Measurements from ENCODE around the gene EXOC1.

DNA sequence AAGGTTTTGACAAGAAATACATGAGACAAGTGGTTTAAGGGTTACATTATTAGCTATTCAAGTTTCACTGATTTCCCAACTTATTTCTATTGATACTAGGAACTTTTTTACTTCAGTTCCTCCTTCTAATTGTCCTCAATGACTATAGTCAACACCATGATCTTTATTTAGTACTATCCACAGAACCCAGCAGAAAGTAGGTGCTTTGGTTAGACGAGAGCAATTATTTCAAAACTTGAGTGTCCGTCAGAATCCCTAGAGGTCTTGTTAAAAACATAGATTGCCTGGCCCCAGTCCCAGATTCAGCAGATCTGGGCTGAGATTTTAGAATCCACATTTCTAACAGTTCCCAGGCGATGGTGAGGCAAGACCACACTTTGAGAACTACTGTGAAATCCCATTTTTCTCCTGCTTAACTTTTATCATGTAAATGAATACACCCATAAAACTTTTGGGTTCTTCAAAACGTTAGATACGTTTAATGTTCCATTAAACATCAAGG, 17.9 kb downstream of the EXOC1 start:
- TF ChIP-seq HCFC1 (IDR thresholded peaks at IDR 0.05; ENCODE audit: low read length): no peak
- TF ChIP-seq, protein P1, sequence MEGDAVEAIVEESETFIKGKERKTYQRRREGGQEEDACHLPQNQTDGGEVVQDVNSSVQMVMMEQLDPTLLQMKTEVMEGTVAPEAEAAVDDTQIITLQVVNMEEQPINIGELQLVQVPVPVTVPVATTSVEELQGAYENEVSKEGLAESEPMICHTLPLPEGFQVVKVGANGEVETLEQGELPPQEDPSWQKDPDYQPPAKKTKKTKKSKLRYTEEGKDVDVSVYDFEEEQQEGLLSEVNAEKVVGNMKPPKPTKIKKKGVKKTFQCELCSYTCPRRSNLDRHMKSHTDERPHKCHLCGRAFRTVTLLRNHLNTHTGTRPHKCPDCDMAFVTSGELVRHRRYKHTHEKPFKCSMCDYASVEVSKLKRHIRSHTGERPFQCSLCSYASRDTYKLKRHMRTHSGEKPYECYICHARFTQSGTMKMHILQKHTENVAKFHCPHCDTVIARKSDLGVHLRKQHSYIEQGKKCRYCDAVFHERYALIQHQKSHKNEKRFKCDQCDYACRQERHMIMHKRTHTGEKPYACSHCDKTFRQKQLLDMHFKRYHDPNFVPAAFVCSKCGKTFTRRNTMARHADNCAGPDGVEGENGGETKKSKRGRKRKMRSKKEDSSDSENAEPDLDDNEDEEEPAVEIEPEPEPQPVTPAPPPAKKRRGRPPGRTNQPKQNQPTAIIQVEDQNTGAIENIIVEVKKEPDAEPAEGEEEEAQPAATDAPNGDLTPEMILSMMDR (IDR thresholded peaks at IDR 0.05 in 2 of 3, conservative IDR thresholded peaks at IDR 0.05 in 1 of 3; ENCODE audit: control insufficient read depth in 2 of 3, extremely low read depth in 1 of 3, insufficient read depth in 1 of 3, low read depth in 3 of 3, low read length in 3 of 3): no peak
- TF ChIP-seq SIN3A (IDR thresholded peaks at IDR 0.05; ENCODE audit: low read depth, low read length): no peak

Measured in GM12878 (cell line).